Measurements from ENCODE around the gene RPL19.

The RPL19 gene

DNA sequence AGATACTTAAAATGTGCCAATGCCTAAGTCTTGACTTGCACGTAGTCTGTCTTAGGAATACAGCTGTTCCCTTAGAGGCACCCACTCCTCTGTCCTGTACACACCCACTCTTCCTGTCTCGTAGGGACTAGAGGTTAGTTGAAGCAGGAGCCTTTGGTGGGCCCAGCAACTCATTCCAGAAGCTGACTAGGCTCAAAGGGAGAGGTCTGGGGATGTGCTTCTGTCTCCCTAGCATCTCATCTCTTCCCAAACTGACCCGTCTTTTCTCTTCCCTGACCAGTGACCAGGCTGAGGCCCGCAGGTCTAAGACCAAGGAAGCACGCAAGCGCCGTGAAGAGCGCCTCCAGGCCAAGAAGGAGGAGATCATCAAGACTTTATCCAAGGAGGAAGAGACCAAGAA lies 4.2 kb downstream of the RPL19 start:
- H3K9ac ChIP-seq (ENCODE audit: low read length): no peak overlapping the region
- no peaks in the 10 kb centered on the region for H3K9me3 ChIP-seq (ENCODE audit: insufficient read depth, low read length)
- no peaks in the 10 kb centered on the region for H3K27me3 ChIP-seq (ENCODE audit: low read depth, low read length)
- H4K20me1 ChIP-seq (ENCODE audit: insufficient read depth, low read length): peaks cover 18% of the 10 kb centered on the region
- no peak overlapping the region for H3K27ac ChIP-seq (ENCODE audit: low read length)
- H3K4me2 ChIP-seq (ENCODE audit: low read length): no peak overlapping the region
- H3K4me3 ChIP-seq (ENCODE audit: low read length): no peak overlapping the region
- no peak overlapping the region for H2AFZ ChIP-seq (ENCODE audit: low read depth, low read length)
- peaks cover 40% of the 10 kb centered on the region for H3K36me3 ChIP-seq (replicated peaks; ENCODE audit: low read depth, low read length)
- TF ChIP-seq, protein P1, sequence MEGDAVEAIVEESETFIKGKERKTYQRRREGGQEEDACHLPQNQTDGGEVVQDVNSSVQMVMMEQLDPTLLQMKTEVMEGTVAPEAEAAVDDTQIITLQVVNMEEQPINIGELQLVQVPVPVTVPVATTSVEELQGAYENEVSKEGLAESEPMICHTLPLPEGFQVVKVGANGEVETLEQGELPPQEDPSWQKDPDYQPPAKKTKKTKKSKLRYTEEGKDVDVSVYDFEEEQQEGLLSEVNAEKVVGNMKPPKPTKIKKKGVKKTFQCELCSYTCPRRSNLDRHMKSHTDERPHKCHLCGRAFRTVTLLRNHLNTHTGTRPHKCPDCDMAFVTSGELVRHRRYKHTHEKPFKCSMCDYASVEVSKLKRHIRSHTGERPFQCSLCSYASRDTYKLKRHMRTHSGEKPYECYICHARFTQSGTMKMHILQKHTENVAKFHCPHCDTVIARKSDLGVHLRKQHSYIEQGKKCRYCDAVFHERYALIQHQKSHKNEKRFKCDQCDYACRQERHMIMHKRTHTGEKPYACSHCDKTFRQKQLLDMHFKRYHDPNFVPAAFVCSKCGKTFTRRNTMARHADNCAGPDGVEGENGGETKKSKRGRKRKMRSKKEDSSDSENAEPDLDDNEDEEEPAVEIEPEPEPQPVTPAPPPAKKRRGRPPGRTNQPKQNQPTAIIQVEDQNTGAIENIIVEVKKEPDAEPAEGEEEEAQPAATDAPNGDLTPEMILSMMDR (IDR thresholded peaks at IDR 0.05; ENCODE audit: low read depth, low read length): no peak
- TF ChIP-seq EZH2phosphoT487 (IDR thresholded peaks at IDR 0.05; ENCODE audit: low read depth): no peak
- H3K79me2 ChIP-seq (ENCODE audit: low read length): peaks cover 29% of the 10 kb centered on the region
- peaks cover 27% of the 10 kb centered on the region for H3K4me1 ChIP-seq (ENCODE audit: low read length)

DNA sequence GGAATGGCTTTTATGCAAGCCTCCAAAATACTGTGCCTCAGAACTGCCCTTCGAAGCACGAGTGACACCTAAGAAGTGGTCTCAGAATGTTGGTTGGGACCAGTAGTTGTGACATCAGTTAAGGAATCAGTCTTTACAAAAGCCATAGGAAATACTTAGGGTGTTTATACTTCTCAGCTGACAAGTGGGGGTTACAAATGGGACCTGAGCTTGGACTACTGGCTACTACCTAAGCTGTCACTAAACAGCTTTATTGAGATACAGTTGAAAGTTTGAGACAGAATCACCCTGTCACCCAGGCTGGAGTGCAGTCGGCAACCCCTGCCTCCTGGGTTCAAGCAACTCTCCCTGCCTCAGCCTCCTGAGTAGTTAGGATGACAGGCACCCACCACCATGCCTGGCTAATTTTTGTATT lies 5.0 kb downstream of the RPL19 start:
- H3K4me1 ChIP-seq (ENCODE audit: low read length): peaks cover 32% of the 10 kb centered on the region

DNA sequence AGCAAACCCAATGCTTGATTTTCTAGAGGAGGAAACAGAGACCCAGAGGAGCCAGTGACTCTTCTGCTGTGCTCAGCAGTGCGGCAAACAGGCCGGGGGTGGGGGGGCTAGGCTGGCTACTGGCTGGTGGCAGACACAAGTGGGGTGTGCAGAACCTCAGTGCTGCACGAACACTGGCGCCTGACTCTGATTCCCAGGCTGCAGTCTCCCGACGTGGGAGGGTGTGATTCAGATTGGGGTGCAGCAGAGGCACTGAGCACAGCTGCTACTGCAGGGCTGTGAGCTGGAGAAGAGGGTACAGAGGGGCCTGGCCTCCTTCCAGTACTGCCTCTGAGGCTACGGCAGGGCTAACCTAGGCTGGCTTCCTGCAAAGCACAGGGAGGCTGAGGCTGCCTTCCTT lies 8.1 kb downstream of the RPL19 start:
- Histone ChIP-seq H3K79me2 (ENCODE audit: low read length) (no peaks in the 10 kb centered on the region), H3K9ac (ENCODE audit: low read length) (no peak overlapping the region), H3K4me3 (ENCODE audit: low read length) (no peak overlapping the region), H3K4me1 (ENCODE audit: low read length) (peaks cover 21% of the 10 kb centered on the region), H3K36me3 (replicated peaks; ENCODE audit: low read depth, low read length) (peaks cover 17% of the 10 kb centered on the region), H4K20me1 (ENCODE audit: insufficient read depth, low read length) (peaks cover 9% of the 10 kb centered on the region; the same call in 1 of the 2 replicates), H3K27me3 (ENCODE audit: low read depth, low read length) (peaks cover 22% of the 10 kb centered on the region), H3K27ac (ENCODE audit: low read length) (no peak overlapping the region), H2AFZ (ENCODE audit: low read depth, low read length) (no peak overlapping the region), H3K9me3 (ENCODE audit: insufficient read depth, low read length) (no peaks in the 10 kb centered on the region), H3K4me2 (ENCODE audit: low read length) (no peak overlapping the region)
- TF ChIP-seq, protein P1 (IDR thresholded peaks at IDR 0.05; ENCODE audit: low read depth, low read length): no peak
- TF ChIP-seq EZH2phosphoT487 (IDR thresholded peaks at IDR 0.05; ENCODE audit: low read depth): no peak

More for the DNA sequence above, 5.0 kb downstream of the RPL19 start:
- no peak overlapping the region for H3K4me2 ChIP-seq (ENCODE audit: low read length)
- no peak overlapping the region for H3K27ac ChIP-seq (ENCODE audit: low read length)
- peaks cover 27% of the 10 kb centered on the region for H3K79me2 ChIP-seq (ENCODE audit: low read length)
- H3K36me3 ChIP-seq (replicated peaks; ENCODE audit: low read depth, low read length): peaks cover 40% of the 10 kb centered on the region
- peaks cover 9% of the 10 kb centered on the region for H3K27me3 ChIP-seq (ENCODE audit: low read depth, low read length)
- H3K4me3 ChIP-seq (ENCODE audit: low read length): no peak overlapping the region
- H3K9me3 ChIP-seq (ENCODE audit: insufficient read depth, low read length): no peaks in the 10 kb centered on the region
- peaks cover 18% of the 10 kb centered on the region for H4K20me1 ChIP-seq (ENCODE audit: insufficient read depth, low read length)
- TF ChIP-seq, protein P1 (IDR thresholded peaks at IDR 0.05; ENCODE audit: low read depth, low read length): no peak
- TF ChIP-seq EZH2phosphoT487 (IDR thresholded peaks at IDR 0.05; ENCODE audit: low read depth): no peak
- H3K9ac ChIP-seq (ENCODE audit: low read length): no peak overlapping the region
- no peak overlapping the region for H2AFZ ChIP-seq (ENCODE audit: low read depth, low read length)

DNA sequence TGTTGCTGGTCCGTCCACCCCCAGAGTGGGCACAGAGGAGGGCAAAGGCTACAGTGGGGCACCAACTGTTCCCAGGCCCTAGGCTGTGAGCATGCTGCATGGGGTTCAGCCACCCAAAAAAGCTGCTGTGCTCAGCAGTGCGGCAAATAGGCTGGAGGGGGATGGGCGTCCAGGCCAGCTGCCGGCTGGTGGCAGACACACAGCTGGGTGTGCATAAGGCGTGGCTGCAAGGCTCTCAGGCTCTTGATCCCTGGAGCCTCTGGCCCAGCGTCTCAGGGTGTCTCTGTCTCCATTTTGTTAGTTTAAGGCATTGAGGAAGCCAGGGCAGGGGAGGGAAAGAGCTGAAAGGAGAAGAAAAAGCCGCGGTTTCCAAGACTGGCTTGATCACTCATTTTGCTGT lies 8.8 kb downstream of the RPL19 start:
- H2AFZ ChIP-seq (ENCODE audit: low read depth, low read length): no peak overlapping the region; the same call in 1 of the 2 replicates
- peaks cover 12% of the 10 kb centered on the region for H3K36me3 ChIP-seq (replicated peaks; ENCODE audit: low read depth, low read length)
- H3K4me1 ChIP-seq (ENCODE audit: low read length): peaks cover 21% of the 10 kb centered on the region
- peak overlapping the region; percentile 77 for H3K4me3 ChIP-seq (ENCODE audit: low read length)
- no peaks in the 10 kb centered on the region for H3K79me2 ChIP-seq (ENCODE audit: low read length)
- no peak overlapping the region for H3K27ac ChIP-seq (ENCODE audit: low read length)
- H3K9ac ChIP-seq (ENCODE audit: low read length): peak overlapping the region; percentile 34; the same call in 1 of the 2 replicates
- peaks cover 22% of the 10 kb centered on the region for H3K27me3 ChIP-seq (ENCODE audit: low read depth, low read length)
- TF ChIP-seq EZH2phosphoT487 (IDR thresholded peaks at IDR 0.05; ENCODE audit: low read depth): no peak
- TF ChIP-seq, protein P1 (IDR thresholded peaks at IDR 0.05; ENCODE audit: low read depth, low read length): no peak
- H4K20me1 ChIP-seq (ENCODE audit: insufficient read depth, low read length): peaks cover 6% of the 10 kb centered on the region; the same call in 1 of the 2 replicates
- H3K9me3 ChIP-seq (ENCODE audit: insufficient read depth, low read length): no peaks in the 10 kb centered on the region
- H3K4me2 ChIP-seq (ENCODE audit: low read length): peak overlapping the region; percentile 73
